ENCODE results near the gene PRTFDC1.

DNA sequence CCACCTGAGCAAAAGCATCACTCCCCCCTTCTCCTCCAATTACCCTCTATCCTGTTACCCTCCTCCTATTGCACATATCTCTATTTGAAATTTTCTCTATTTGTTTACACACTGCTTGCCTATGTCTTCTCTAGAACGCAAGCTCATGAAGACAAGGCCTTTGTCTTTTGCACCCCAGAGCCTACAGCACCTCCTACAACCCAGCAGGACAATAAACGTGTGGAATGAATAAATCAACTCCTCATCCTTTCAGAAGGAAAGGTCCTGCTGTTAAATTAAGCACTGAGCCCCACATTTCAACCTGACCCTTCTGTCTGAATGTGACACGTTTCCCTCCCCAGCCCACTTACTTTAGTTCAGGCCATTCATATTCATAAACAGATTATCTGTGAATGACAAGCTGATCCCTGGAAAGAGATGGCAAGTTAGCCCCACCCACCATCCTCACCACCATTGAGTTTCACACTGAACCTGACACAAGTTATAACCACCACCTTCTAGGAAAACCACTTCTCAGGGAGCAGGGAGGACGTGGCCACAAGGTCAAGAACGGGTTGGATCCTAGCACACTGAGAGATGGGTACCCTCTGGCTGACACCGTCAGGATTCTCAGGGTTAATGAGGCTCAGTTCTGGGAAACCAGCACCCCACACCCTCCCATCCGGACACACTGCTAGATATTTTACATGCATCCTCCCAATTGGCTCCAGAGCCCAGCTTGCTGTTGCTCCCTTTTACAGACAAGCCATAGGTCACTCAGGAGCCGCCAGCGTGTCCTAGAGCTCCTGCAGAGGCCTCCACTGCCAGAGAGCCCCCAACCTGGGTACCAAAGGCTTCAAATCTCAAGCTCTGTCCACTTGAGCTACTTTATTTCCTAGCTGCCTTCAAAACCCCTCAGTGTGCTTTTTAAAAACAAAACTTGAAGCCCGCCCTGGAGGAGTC is 934 bp downstream of the PRTFDC1 start:
- TF ChIP-seq TAF1 (IDR thresholded peaks at IDR 0.05; ENCODE audit: borderline replicate concordance, low read depth, low read length) = no peak
- TF ChIP-seq POLR2A (IDR thresholded peaks at IDR 0.05; ENCODE audit: low read depth, low read length) = no peak
- no peak for TF ChIP-seq POLR2AphosphoS5 (IDR thresholded peaks at IDR 0.05; ENCODE audit: low read depth, low read length)

Measured in GM12892 (cell line).